ENCODE measurements around the gene PRR19.
A peak's percentile ranks its signal among the peaks of the same experiment; 100 is the strongest.

PRR19 gene

DNA sequence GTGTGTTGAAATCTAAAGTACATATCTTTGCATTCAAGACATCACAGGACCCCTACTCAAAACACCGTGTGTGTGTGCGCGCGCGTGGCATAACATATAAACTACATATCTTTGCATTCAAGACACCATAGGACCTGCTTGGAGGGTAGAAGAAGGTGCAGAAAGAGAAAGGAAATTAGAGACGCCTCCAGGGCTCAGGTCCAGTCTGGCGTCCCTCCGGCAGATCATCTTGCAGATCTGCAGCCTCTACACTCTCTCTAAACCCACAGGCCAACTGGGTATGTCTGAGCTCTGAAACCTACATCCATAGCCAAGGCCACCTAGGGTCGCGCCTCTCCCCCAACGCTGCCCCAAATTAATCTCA lies 1.2 kb downstream of the PRR19 start:
- no peak for DNase-seq

- DNase-seq: no peak
Measured at GRCh38 chr19:42303876-42304275, 1.9 kb downstream of the PRR19 start.

GRCh38 chr19:42306646-42307045 lies 4.7 kb downstream of the PRR19 start:
- DNase-seq: no peak

DNA sequence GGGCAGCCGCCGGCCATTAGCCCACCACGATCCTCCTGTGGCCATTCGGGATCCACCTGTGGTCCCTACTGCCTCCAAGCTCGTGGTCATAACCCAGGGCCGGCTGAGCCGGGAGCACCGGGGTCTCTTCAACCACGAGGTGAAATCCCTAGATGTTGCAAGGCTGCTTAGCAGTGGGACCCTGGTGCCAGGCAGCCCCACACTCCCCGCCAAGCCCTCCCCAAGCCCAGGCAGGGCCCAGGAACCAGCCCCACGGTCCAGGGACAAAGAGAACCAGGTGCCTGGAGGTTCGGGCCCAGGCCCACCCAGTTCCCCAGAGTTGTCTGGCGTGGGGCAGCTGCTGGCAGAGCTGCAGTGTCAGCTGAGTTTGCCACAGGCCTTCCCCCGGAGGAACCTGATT lies 7.8 kb downstream of the PRR19 start:
- DNase-seq: no peak

GRCh38 chr19:42311657-42312056 lies 9.7 kb downstream of the PRR19 start:
- no peak for DNase-seq

DNA sequence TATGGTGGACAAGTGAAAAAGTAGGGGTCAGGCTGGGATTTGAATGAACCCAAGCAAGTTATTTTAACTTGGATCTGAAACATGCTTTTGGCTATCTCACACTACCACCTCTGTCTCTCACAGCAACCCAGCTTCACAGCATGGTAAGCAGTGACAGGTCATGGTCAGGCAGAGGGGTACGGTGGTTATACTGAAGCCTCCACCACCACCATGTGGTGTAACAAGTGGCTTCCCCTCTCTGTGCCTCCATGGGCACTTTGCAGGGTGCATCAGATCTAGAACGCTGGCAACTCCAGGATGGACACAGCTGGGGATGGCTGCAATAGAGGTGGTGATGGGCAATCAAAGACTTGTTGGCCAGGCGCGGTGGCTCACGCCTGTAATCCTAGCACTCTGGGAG lies 10.4 kb downstream of the PRR19 start:
- DNase-seq: no peak

DNA sequence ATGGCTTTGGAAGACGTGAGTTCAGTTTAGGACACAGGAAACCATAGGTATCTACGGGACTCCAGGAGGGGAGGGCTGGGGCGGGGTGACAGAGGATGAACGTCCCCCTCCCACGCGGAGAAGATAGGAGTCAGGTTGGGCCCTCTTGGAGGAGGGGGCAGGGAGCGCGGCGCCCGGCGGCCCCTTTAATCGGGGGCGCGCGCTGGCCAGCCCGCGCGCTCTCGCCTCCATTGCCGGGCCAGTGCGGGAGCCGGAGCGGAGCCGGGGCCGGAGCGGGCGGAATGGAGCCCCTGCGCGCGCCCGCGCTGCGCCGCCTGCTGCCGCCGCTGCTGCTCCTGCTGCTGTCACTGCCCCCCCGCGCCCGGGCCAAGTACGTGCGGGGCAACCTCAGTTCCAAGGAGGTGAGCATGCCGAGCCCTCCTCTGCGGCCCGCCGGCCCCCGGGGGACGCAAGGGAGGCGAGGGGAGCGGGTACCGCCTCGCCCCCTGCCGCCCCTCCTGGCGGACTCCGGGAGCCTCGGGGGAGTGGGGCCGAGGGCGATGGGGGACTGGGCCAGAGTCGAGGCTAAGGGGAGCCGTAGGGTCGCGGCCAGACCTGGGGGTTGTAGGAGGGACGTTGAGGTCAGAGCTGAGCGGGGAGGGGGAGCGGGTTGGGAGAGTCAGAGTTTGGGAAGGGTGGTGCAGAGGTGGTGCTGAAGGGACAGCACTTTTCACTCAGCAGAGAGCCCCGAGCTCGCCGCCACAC lies 11.3 kb downstream of the PRR19 start, which contains the start of gene TMEM145:
Gene TMEM145, plus strand, starts transcription at position 214 of the 744 bp plus-strand sequence. Its CDS starts 68 bp downstream, at position 282.
- DNase-seq: no peak

- DNase-seq: no peak
Measured at GRCh38 chr19:42313840-42314755, 12.2 kb downstream of the PRR19 start.

- DNase-seq: no peak
Measured at GRCh38 chr19:42315024-42315423, 13.1 kb downstream of the PRR19 start.

- DNase-seq: peak; percentile 45
Measured at GRCh38 chr19:42316223-42317211, 14.6 kb downstream of the PRR19 start.

DNA sequence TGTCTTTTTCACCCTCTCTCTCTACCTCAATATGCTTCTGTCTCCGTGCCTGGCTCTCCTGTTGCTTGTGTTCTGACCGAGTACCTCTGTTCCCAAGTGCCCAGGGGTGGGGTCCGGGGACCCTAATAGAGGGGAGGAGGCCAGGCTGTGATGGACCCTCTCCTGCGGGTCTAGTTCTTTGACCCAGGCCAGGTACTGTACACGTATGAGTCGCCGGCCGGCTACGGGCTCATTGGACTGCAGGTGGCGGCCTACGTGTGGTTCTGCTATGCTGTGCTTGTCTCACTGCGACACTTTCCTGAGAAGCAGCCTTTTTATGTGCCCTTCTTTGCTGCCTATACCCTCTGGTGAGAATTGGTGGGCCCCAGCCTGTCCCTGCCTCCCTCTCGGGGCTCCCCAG lies 15.6 kb downstream of the PRR19 start:
- no peak for DNase-seq

DNA sequence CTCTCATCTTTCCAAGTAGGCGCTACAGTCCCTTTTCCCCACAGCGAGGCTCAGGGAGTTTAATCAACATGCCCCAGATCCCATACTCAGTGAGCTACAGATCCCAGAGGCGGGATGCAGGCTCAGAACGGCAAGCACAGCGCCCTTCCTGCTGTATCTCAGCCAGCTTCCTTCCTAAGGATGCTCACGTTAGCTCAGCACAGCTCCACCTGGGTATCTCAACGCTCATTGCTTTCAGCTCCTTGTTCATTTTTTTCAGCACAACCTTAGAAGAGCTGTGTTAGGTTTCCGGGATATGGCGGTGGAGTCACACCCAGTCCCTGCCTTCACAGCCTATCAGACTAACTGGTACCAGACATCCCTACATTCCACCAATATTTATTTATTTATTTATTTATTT lies 20.4 kb downstream of the PRR19 start:
- no peak for DNase-seq

- DNase-seq: no peak
Measured at GRCh38 chr19:42323473-42323851, 21.5 kb downstream of the PRR19 start.

- DNase-seq: no peak
Measured at GRCh38 chr19:42323852-42324654, 22.1 kb downstream of the PRR19 start.

DNA sequence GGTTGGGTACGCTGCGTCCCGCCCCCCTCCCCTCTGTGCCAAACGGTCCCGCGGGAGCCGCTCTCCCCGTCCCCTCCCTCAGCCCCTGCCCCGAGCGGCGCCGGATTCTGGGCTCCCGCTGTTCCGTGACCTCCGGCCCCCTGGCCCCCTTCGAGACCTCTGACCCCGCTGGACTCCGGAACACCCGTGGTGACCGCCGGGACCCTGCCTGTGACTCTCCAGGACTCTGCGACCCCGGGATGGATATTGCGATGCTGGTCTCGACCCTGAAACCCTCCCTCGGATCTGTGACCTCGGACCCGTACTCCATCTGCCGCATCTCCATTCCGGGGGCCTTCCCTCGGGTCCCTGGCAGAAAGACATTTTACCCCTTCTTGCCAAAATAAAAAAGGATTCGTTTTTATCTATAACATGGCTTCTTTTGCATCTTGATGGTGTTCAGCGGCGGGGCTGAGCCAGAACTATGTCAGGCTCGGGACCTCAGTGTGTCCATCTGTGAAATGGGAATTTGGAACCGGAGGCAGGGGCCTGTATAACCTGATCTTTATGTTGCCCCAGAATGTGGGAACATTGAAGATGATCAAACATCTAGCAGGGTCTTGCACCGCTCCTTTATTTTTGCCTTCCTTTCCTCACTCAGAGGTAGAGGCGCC lies 22.8 kb downstream of the PRR19 start:
- no peak for DNase-seq

DNA sequence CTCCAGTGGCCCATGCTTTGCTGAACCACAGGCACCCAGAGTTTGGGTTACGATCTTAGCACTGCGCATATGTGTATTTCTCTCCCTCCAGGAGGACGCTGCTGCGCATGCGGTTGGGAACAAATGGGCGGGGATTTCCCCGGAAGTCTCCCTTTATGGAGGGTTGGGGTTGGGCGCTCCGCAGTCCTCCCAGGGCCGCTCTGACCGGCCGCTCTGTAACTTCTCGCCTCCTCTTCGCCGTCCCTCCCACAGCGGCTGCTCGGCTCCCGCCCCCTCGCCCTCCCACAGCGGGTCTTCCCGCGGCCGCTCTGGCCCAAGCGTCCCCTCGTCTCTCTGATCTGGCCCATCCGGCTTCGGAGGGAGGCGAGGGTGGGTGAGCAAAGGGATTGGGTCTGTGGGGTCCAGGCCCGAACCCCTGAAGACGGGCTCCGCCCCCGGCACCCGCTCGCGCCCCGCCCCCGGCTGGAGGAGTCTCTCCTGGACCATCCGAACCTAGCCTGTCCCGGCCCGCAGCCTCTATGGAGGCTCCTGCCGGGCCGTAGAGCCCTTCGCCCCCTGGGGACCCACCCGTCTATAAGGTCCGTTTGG lies 23.5 kb downstream of the PRR19 start, which contains the start of gene MEGF8:
Gene MEGF8, plus strand, starts transcription at position 328 of the 588 bp plus-strand sequence. CDS start 609 bp downstream, outside the sequence.
- DNase-seq: peak; percentile 98

DNA sequence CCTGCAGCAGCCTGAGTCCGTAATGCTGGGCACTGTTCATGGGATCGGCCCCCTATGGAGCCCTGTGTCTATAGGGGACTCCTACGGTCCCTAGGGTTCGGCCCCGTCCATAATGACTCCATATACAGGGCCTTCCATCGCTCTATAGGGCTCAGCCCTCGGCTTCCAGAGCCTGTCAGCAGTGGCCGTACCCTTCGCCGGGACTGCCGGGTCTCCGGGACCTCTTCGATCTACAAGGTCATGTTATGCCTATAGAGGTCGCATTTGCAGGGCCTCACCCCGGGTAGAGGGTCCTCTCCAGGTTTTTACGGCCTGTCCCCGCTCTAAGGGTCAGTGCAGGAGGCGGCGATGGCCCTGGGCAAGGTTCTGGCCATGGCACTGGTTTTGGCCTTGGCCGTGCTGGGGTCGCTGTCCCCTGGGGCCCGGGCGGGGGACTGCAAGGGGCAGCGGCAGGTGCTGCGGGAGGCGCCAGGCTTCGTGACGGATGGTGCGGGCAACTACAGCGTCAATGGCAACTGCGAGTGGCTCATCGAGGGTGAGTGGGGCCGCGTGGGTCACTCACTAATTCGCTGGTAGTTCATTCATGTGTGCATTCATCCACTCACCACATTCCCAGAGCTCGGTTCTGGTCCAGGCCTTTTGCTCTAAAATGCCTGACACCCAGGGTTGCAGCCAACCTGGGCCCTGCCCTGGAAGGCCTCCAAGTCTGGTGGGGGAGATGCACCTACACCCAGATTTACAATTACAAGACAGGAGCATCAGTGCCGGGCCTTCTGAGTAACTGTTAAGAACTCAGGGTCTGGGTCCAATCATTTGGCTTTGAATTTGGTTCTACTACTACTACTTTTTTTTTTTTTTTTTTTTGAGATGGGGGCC lies 24.2 kb downstream of the PRR19 start:
- no peak for DNase-seq

GRCh38 chr19:42326969-42327368 lies 25.0 kb downstream of the PRR19 start:
- DNase-seq: no peak

DNA sequence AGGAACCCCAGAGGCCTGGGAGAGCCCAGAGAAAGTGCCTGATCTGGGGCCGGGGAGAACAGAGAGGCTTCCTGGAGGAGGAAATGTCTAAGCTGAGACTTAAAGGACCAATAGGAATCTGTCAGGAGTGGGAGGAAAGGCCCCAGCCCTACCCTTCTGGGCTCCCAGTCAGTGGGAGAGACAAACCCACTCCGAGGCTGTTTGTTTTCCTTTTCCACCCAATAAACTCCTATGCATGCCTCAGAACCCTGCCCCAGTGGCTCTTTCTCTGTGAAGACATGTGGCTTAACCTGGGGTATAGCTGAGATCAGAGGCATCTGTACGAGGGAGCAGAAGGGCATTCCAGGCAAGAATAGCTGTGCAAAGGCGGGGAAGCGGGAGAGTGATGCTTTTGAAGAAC lies 25.4 kb downstream of the PRR19 start:
- DNase-seq: no peak

DNA sequence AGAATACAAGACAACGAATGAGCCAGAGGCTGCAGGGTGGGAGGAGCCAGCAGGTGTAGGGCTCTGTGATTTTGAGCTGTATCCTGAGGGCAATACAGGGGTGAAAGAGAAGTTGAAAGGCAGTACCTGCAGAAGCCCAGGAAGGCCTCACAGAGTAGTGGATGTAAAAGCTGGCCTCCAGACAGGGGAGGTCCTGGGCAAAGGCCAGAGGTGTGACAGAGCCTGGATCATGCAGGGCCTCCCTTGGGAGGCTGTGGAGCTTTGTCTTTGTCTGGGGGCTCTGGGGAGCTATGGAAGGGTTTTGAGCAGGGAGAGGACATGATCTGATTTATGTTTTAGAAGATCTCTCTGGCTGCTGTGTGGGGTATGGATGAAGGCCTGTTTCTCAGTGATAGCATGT lies 26.2 kb downstream of the PRR19 start:
- no peak for DNase-seq
